CD4-positive, alpha-beta T cell (primary cell): ENCODE results near the gene BUD23. TPM values are rescaled to one million over a fixed set of nuclear protein-coding genes. Genes with fewer than 3 reads are reported as not detected.

ENCODE experiments used
- ATAC-seq: fragments of 200-7000 bp; cut with Tn5 transposase; one replicate; pipeline ENCODE4 v1.10.0; 2022; ENCODE audit warnings: mild to moderate bottlenecking; ENCODE audit not compliant: poor library complexity
- CTCF ChIA-PET: fragments of 350-600 bp; sonication (Branson Sonifier 250); formaldehyde crosslinking; loops from one replicate; lab custom pipeline; 2021; ENCODE audit warnings: antibody characterized with exemption, inconsistent platforms; lab: Charles Lee
- POLR2A ChIA-PET: fragments of 350-600 bp; sonication (Branson Sonifier 250); formaldehyde crosslinking; loops from one replicate; lab custom pipeline; 2021; ENCODE audit warnings: antibody characterized with exemption, inconsistent platforms; lab: Charles Lee
- DNase-seq, 14 experiments: peaks; one replicate each; pipeline ENCODE4 v3.0.0-alpha.2; 2013 to 2020; ENCODE audit warnings: mixed read lengths in 2 of 14
- H3K27ac ChIP-seq, 2 donors: one replicate each; pipeline versions ENCODE4 v1.5.1 to v1.7.0; 2013; ENCODE audit warnings: low read length in 2 of 2, low read depth in 1 of 2, mild to moderate bottlenecking in 1 of 2
- H3K27me3 ChIP-seq, 2 experiments: 1 replicate in 1 of 2; 2 replicates in 1 of 2; pipeline versions ENCODE4 v1.6.1 to v1.7.0; 2013; ENCODE audit warnings: low read length in 2 of 2, control low read depth in 1 of 2, mild to moderate bottlenecking in 1 of 2, moderate library complexity in 1 of 2; ENCODE audit not compliant: insufficient read depth in 2 of 2, control insufficient read depth in 1 of 2
- H3K36me3 ChIP-seq: one replicate; pipeline ENCODE4 v1.6.1; 2013; ENCODE audit warnings: low read length, control low read depth; ENCODE audit not compliant: insufficient read depth
- H3K4me1 ChIP-seq: one replicate; pipeline ENCODE4 v1.6.1; 2013; ENCODE audit warnings: low read length, control low read depth; ENCODE audit not compliant: insufficient read depth
- H3K4me3 ChIP-seq: one replicate; pipeline ENCODE4 v1.5.1; 2013; ENCODE audit warnings: mild to moderate bottlenecking, low read length, moderate library complexity
- H3K9me3 ChIP-seq, 2 experiments: 1 replicate in 1 of 2; 2 replicates in 1 of 2; pipeline versions ENCODE4 v1.6.1 to v1.7.0; 2013; ENCODE audit warnings: low read length in 2 of 2, mild to moderate bottlenecking in 2 of 2, control low read depth in 1 of 2, moderate library complexity in 1 of 2; ENCODE audit not compliant: control insufficient read depth in 1 of 2, insufficient read depth in 1 of 2
- H3K27ac Mint-ChIP-seq: one replicate; pipeline ENCODE4 v1.8.0; 2020; ENCODE audit warnings: mixed read lengths
- H3K27me3 Mint-ChIP-seq: one replicate; pipeline ENCODE4 v1.8.0; 2021; ENCODE audit warnings: mixed read lengths
- H3K36me3 Mint-ChIP-seq: one replicate; pipeline ENCODE4 v1.8.0; 2021; ENCODE audit warnings: low read depth, mixed read lengths
- H3K4me1 Mint-ChIP-seq: one replicate; pipeline ENCODE4 v1.8.0; 2021; ENCODE audit warnings: low read depth, mixed read lengths
- H3K4me3 Mint-ChIP-seq: one replicate; pipeline ENCODE4 v1.8.0; 2020; ENCODE audit warnings: mild to moderate bottlenecking, mixed read lengths
- H3K9me3 Mint-ChIP-seq: one replicate; pipeline ENCODE4 v1.8.0; 2020; ENCODE audit warnings: mixed read lengths
- intact Hi-C, 2 experiments: fragments of 100-400 bp; cut with DNase I in 1 of 2; cut with micrococcal nuclease in 1 of 2; formaldehyde crosslinking; loops; one replicate each; pipeline versions ENCODE4 v1.15.1 to v1.9.0; 2023 to 2025; cut with DNase I, micrococcal nuclease
- total RNA-seq, 174 experiments: library from RNA in 2 of 174; stranded (reverse) in 2 of 174; gene quantifications; one replicate each; pipeline ENCODE4 v1.2.3 and lab custom pipeline; 2021 to 2026
- TF ChIP-seq, protein P1 (sequence below): fragments of 200-600 bp; IDR thresholded peaks from one replicate; pipeline ENCODE4 v1.8.0; 2022; ENCODE audit warnings: antibody characterized with exemption, mild to moderate bottlenecking

Gene BUD23
- total RNA-seq, 2 experiments from 2014 or later: 96.1 to 103 TPM

DNA sequence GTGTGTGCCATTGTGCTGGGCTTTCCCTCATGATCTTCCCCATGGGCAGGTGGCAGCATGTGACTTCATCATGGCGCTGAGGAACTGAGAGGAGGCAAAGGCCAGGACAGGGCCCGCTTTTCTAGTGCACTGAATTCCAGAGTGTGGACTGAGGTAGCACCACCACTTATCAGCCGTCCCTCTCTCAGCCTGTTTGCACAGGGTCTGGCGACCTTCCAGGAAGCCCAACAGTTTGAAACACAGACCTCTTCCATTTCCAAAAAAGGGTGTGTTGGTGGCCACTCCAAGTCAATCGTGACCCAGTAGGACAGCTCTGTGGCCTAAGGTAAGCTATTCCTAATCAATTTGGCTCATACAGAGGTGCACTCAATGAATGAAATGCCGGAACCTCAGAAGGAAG, 4.5 kb upstream of the BUD23 start:
- peaks cover 27% of the 10 kb centered on the region for H3K4me1 Mint-ChIP-seq
- peaks cover 12% of the 10 kb centered on the region for H3K36me3 ChIP-seq

DNA sequence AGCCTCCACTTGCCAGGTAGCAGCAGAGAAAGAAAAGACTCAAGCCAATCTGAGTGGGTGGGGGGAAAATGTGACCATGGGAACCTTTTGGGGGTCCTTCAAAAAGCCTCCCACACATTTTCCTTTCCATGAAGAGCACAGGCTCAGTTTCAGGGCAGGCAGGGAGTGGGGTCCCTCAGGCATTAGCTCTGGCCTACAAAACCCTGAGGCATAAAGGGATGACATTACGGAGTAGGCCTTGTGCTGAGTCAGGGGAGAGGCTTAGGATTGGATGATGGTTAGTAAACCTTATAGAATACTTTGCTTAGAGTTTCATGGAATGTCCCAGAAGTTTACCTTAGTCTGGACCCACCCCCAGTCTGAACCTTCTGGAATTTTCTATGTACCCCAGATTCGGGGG, 3.7 kb upstream of the BUD23 start:
- Mint-ChIP-seq H3K27ac (no peak overlapping the region), H3K4me1 (peaks cover 29% of the 10 kb centered on the region), H3K36me3 (peaks cover 43% of the 10 kb centered on the region), H3K4me3 (peak overlapping the region; percentile 15), H3K9me3 (no peaks in the 10 kb centered on the region), H3K27me3 (no peaks in the 10 kb centered on the region)
- H3K36me3 ChIP-seq: peaks cover 12% of the 10 kb centered on the region
- H3K9me3 ChIP-seq: no peaks in the 10 kb centered on the region
- no peak for DNase-seq
- TF ChIP-seq, protein P1, sequence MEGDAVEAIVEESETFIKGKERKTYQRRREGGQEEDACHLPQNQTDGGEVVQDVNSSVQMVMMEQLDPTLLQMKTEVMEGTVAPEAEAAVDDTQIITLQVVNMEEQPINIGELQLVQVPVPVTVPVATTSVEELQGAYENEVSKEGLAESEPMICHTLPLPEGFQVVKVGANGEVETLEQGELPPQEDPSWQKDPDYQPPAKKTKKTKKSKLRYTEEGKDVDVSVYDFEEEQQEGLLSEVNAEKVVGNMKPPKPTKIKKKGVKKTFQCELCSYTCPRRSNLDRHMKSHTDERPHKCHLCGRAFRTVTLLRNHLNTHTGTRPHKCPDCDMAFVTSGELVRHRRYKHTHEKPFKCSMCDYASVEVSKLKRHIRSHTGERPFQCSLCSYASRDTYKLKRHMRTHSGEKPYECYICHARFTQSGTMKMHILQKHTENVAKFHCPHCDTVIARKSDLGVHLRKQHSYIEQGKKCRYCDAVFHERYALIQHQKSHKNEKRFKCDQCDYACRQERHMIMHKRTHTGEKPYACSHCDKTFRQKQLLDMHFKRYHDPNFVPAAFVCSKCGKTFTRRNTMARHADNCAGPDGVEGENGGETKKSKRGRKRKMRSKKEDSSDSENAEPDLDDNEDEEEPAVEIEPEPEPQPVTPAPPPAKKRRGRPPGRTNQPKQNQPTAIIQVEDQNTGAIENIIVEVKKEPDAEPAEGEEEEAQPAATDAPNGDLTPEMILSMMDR: no peak
- intact Hi-C loops: no loop called here
- no peak overlapping the region for H3K4me3 ChIP-seq
- CTCF ChIA-PET: interaction anchor here (1.9 kb wide), 1 partner anchor 12 kb away, joined by 6 read pairs; the partner anchor contains the start of gene VPS37D
- no peak overlapping the region for H3K27ac ChIP-seq
- H3K27me3 ChIP-seq: no peaks in the 10 kb centered on the region
- no peak for ATAC-seq
- POLR2A ChIA-PET: no interaction called here
- peaks cover 32% of the 10 kb centered on the region for H3K4me1 ChIP-seq

More for the DNA sequence above, 4.5 kb upstream of the BUD23 start:
- no peak overlapping the region for H3K4me3 ChIP-seq
- CTCF ChIA-PET: no interaction called here
- no peak overlapping the region for H3K4me3 Mint-ChIP-seq
- no peaks in the 10 kb centered on the region for H3K9me3 Mint-ChIP-seq
- ATAC-seq (no peak), DNase-seq (no peak)
- H3K27ac Mint-ChIP-seq: no peak overlapping the region
- H3K27me3 ChIP-seq: no peaks in the 10 kb centered on the region
- H3K36me3 Mint-ChIP-seq: peaks cover 41% of the 10 kb centered on the region
- intact Hi-C loops: no loop called here
- TF ChIP-seq, protein P1: no peak
- H3K27me3 Mint-ChIP-seq: no peaks in the 10 kb centered on the region
- POLR2A ChIA-PET: no interaction called here
- H3K4me1 ChIP-seq: peaks cover 23% of the 10 kb centered on the region
- no peaks in the 10 kb centered on the region for H3K9me3 ChIP-seq
- no peak overlapping the region for H3K27ac ChIP-seq

DNA sequence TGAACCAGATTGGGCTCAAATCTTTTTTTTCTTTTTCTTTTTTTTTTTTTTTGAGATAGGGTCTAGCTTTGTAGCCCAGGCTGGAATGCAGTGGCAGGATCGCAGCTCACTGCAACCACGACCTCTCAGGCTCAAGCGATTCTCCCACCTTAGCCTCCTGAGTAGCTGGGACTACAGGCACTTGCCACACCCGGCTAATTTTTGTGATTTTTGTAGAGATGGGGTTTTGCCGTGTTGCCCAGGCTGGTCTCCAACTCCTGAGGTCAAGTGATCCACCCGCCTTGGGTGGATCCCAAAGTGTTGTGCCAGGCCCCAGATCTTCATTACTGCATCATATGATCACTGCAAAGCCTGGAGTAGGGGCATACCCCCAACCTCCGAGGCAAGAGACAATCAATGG, 2.9 kb upstream of the BUD23 start:
- peak overlapping the region; percentile 91 for H3K4me3 Mint-ChIP-seq
- no peaks in the 10 kb centered on the region for H3K9me3 Mint-ChIP-seq
- Histone ChIP-seq H3K4me1 (peaks cover 39% of the 10 kb centered on the region), H3K27me3 (no peaks in the 10 kb centered on the region), H3K9me3 (no peaks in the 10 kb centered on the region), H3K4me3 (no peak overlapping the region), H3K27ac (no peak overlapping the region), H3K36me3 (peaks cover 12% of the 10 kb centered on the region)
- ChIA-PET POLR2A (interaction anchor here (0.9 kb wide), 1 partner anchor 34 kb away, joined by 3 read pairs; no protein-coding TSS in a partner anchor), CTCF (interaction anchor here (1.6 to 1.9 kb wide), 2 partner anchors 12 to 74 kb away, joined by 3 to 6 read pairs; partner anchors contain the start of gene VPS37D)
- DNase-seq (no peak), ATAC-seq (no peak)
- no peaks in the 10 kb centered on the region for H3K27me3 Mint-ChIP-seq
- peak overlapping the region; percentile 92 for H3K27ac Mint-ChIP-seq
- intact Hi-C loops: no loop called here
- TF ChIP-seq, protein P1: no peak
- H3K4me1 Mint-ChIP-seq: peaks cover 29% of the 10 kb centered on the region
- peaks cover 43% of the 10 kb centered on the region for H3K36me3 Mint-ChIP-seq
